ENCODE data around the gene PLEKHS1.

Gene PLEKHS1

GRCh38 chr10:113751181-113751732, at the start of gene PLEKHS1:
Gene PLEKHS1, plus strand, starts transcription at chr10:113751682. Its CDS starts 3,596 bp downstream, at chr10:113755278.
- Histone ChIP-seq H3K36me3 (ENCODE audit: insufficient read depth, low read length) (no peaks in the 10 kb centered on the region), H3K4me1 (ENCODE audit: insufficient read depth, low read length) (no peaks in the 10 kb centered on the region), H3K27me3 (ENCODE audit: insufficient read depth, low read length) (no peaks in the 10 kb centered on the region), H3K4me3 (ENCODE audit: low read length) (no peak within 1 kb of the TSS), H3K9me3 (ENCODE audit: low read length) (no peaks in the 10 kb centered on the region), H2AFZ (ENCODE audit: low read depth, low read length) (no peak within 1 kb of the TSS)

GRCh38 chr10:113704637-113705343, 46.7 kb upstream of the PLEKHS1 start:
- Histone ChIP-seq H3K4me3 (ENCODE audit: low read length) (no peak overlapping the region), H3K36me3 (ENCODE audit: insufficient read depth, low read length) (peaks cover 4% of the 10 kb centered on the region), H3K9me3 (ENCODE audit: low read length) (no peaks in the 10 kb centered on the region), H2AFZ (ENCODE audit: low read depth, low read length) (no peak overlapping the region), H3K27me3 (ENCODE audit: insufficient read depth, low read length) (no peaks in the 10 kb centered on the region), H3K4me1 (ENCODE audit: insufficient read depth, low read length) (peaks cover 8% of the 10 kb centered on the region)

- Histone ChIP-seq H3K36me3 (ENCODE audit: insufficient read depth, low read length) (peaks cover 1% of the 10 kb centered on the region), H3K4me3 (ENCODE audit: low read length) (no peak overlapping the region), H3K27me3 (ENCODE audit: insufficient read depth, low read length) (no peaks in the 10 kb centered on the region), H3K4me1 (ENCODE audit: insufficient read depth, low read length) (peaks cover 8% of the 10 kb centered on the region), H2AFZ (ENCODE audit: low read depth, low read length) (no peak overlapping the region), H3K9me3 (ENCODE audit: low read length) (no peaks in the 10 kb centered on the region)
Observed at GRCh38 chr10:113705344-113705652, 46.2 kb upstream of the PLEKHS1 start.

- H3K4me1 ChIP-seq (ENCODE audit: insufficient read depth, low read length) = peaks cover 15% of the 10 kb centered on the region
- no peaks in the 10 kb centered on the region for H3K27me3 ChIP-seq (ENCODE audit: insufficient read depth, low read length)
- H3K36me3 ChIP-seq (ENCODE audit: insufficient read depth, low read length) = no peaks in the 10 kb centered on the region
- H3K4me3 ChIP-seq (ENCODE audit: low read length) = no peak overlapping the region
- H2AFZ ChIP-seq (ENCODE audit: low read depth, low read length) = no peak overlapping the region
- H3K9me3 ChIP-seq (ENCODE audit: low read length) = no peaks in the 10 kb centered on the region
Observed at GRCh38 chr10:113706623-113707022, 44.9 kb upstream of the PLEKHS1 start.

GRCh38 chr10:113708640-113709039, 42.8 kb upstream of the PLEKHS1 start:
- Histone ChIP-seq H3K36me3 (ENCODE audit: insufficient read depth, low read length) (no peaks in the 10 kb centered on the region), H3K4me1 (ENCODE audit: insufficient read depth, low read length) (peaks cover 17% of the 10 kb centered on the region)

GRCh38 chr10:113709221-113709838, 42.2 kb upstream of the PLEKHS1 start:
- H3K27me3 ChIP-seq (ENCODE audit: insufficient read depth, low read length) = no peaks in the 10 kb centered on the region
- H3K36me3 ChIP-seq (ENCODE audit: insufficient read depth, low read length) = no peaks in the 10 kb centered on the region
- H3K4me3 ChIP-seq (ENCODE audit: low read length) = peak overlapping the region; percentile 14
- H2AFZ ChIP-seq (ENCODE audit: low read depth, low read length) = no peak overlapping the region
- peaks cover 17% of the 10 kb centered on the region for H3K4me1 ChIP-seq (ENCODE audit: insufficient read depth, low read length)
- H3K9me3 ChIP-seq (ENCODE audit: low read length) = peaks cover 1% of the 10 kb centered on the region

More at GRCh38 chr10:113708640-113709039, 42.8 kb upstream of the PLEKHS1 start:
- Histone ChIP-seq H3K4me3 (ENCODE audit: low read length) (no peak overlapping the region), H3K27me3 (ENCODE audit: insufficient read depth, low read length) (no peaks in the 10 kb centered on the region), H3K9me3 (ENCODE audit: low read length) (no peaks in the 10 kb centered on the region), H2AFZ (ENCODE audit: low read depth, low read length) (no peak overlapping the region)

- no peaks in the 10 kb centered on the region for H3K27me3 ChIP-seq (ENCODE audit: insufficient read depth, low read length)
- H2AFZ ChIP-seq (ENCODE audit: low read depth, low read length) = no peak overlapping the region
- H3K4me3 ChIP-seq (ENCODE audit: low read length) = no peak overlapping the region
- H3K4me1 ChIP-seq (ENCODE audit: insufficient read depth, low read length) = peaks cover 17% of the 10 kb centered on the region
- no peaks in the 10 kb centered on the region for H3K36me3 ChIP-seq (ENCODE audit: insufficient read depth, low read length)
- H3K9me3 ChIP-seq (ENCODE audit: low read length) = peaks cover 1% of the 10 kb centered on the region
Observed at GRCh38 chr10:113711142-113711541, 40.3 kb upstream of the PLEKHS1 start.

- H3K4me3 ChIP-seq (ENCODE audit: low read length) = no peak overlapping the region
- H3K27me3 ChIP-seq (ENCODE audit: insufficient read depth, low read length) = no peaks in the 10 kb centered on the region
- peaks cover 17% of the 10 kb centered on the region for H3K4me1 ChIP-seq (ENCODE audit: insufficient read depth, low read length)
- no peak overlapping the region for H2AFZ ChIP-seq (ENCODE audit: low read depth, low read length)
- H3K36me3 ChIP-seq (ENCODE audit: insufficient read depth, low read length) = no peaks in the 10 kb centered on the region
- peaks cover 1% of the 10 kb centered on the region for H3K9me3 ChIP-seq (ENCODE audit: low read length)
Observed at GRCh38 chr10:113712024-113712423, 39.5 kb upstream of the PLEKHS1 start.

GRCh38 chr10:113712755-113713639, 38.5 kb upstream of the PLEKHS1 start:
- Histone ChIP-seq H3K4me3 (ENCODE audit: low read length) (no peak overlapping the region), H3K36me3 (ENCODE audit: insufficient read depth, low read length) (no peaks in the 10 kb centered on the region), H3K9me3 (ENCODE audit: low read length) (peaks cover 1% of the 10 kb centered on the region), H2AFZ (ENCODE audit: low read depth, low read length) (no peak overlapping the region), H3K4me1 (ENCODE audit: insufficient read depth, low read length) (peaks cover 17% of the 10 kb centered on the region), H3K27me3 (ENCODE audit: insufficient read depth, low read length) (no peaks in the 10 kb centered on the region)

GRCh38 chr10:113713640-113713982, 37.9 kb upstream of the PLEKHS1 start:
- H3K27me3 ChIP-seq (ENCODE audit: insufficient read depth, low read length) = no peaks in the 10 kb centered on the region
- H2AFZ ChIP-seq (ENCODE audit: low read depth, low read length) = no peak overlapping the region
- no peak overlapping the region for H3K4me3 ChIP-seq (ENCODE audit: low read length)
- H3K4me1 ChIP-seq (ENCODE audit: insufficient read depth, low read length) = peaks cover 17% of the 10 kb centered on the region
- no peaks in the 10 kb centered on the region for H3K36me3 ChIP-seq (ENCODE audit: insufficient read depth, low read length)
- H3K9me3 ChIP-seq (ENCODE audit: low read length) = peaks cover 1% of the 10 kb centered on the region

GRCh38 chr10:113716109-113716910, 35.2 kb upstream of the PLEKHS1 start:
- Histone ChIP-seq H3K36me3 (ENCODE audit: insufficient read depth, low read length) (no peaks in the 10 kb centered on the region), H3K4me1 (ENCODE audit: insufficient read depth, low read length) (peaks cover 4% of the 10 kb centered on the region), H3K27me3 (ENCODE audit: insufficient read depth, low read length) (no peaks in the 10 kb centered on the region)

GRCh38 chr10:113718969-113719822, 32.3 kb upstream of the PLEKHS1 start:
- H3K4me3 ChIP-seq (ENCODE audit: low read length) = no peak overlapping the region
- H3K27me3 ChIP-seq (ENCODE audit: insufficient read depth, low read length) = no peaks in the 10 kb centered on the region
- H3K9me3 ChIP-seq (ENCODE audit: low read length) = no peaks in the 10 kb centered on the region
- H2AFZ ChIP-seq (ENCODE audit: low read depth, low read length) = no peak overlapping the region
- H3K36me3 ChIP-seq (ENCODE audit: insufficient read depth, low read length) = peaks cover 5% of the 10 kb centered on the region
- H3K4me1 ChIP-seq (ENCODE audit: insufficient read depth, low read length) = no peaks in the 10 kb centered on the region

More at GRCh38 chr10:113716109-113716910, 35.2 kb upstream of the PLEKHS1 start:
- Histone ChIP-seq H3K4me3 (ENCODE audit: low read length) (no peak overlapping the region), H2AFZ (ENCODE audit: low read depth, low read length) (no peak overlapping the region), H3K9me3 (ENCODE audit: low read length) (peaks cover 1% of the 10 kb centered on the region)

Data from neuron (in vitro differentiated cells).